AG04450 (cell line): ENCODE measurements around the gene PTGER1. TPM values are rescaled to one million over a fixed set of nuclear protein-coding genes. Genes with fewer than 3 reads are reported as not detected.

ENCODE experiments used
- CTCF ChIA-PET: fragments of 300-600, 350-600 bp; formaldehyde crosslinking; extraction: SDS; loops from one replicate; lab custom pipeline; 2022; ENCODE audit warnings: antibody characterized with exemption, inconsistent platforms; lab: Charles Lee
- POLR2A ChIA-PET: fragments of 350-600 bp; formaldehyde crosslinking; extraction: SDS; loops from one replicate; lab custom pipeline; 2021; ENCODE audit warnings: antibody characterized with exemption, inconsistent platforms; lab: Yijun Ruan, JAX
- DNase-seq: peaks from one replicate; pipeline ENCODE4 v3.0.0-alpha.2; 2011; ENCODE audit warnings: low read depth, low spot score
- H3K27ac ChIP-seq: one replicate; pipeline ENCODE4 v1.5.1; 2012; ENCODE audit warnings: low read depth, low read length, control low read depth
- H3K27me3 ChIP-seq: one replicate; pipeline ENCODE4 v1.6.0; 2012; ENCODE audit warnings: low read length; ENCODE audit not compliant: control insufficient read depth, insufficient read depth
- H3K4me3 ChIP-seq: 2 replicates; pipeline ENCODE4 v1.5.1; 2011; ENCODE audit warnings: mild to moderate bottlenecking, low read depth, low read length, control low read depth
- H3K9me3 ChIP-seq: 2 replicates; pipeline ENCODE4 v1.5.1; 2012; ENCODE audit warnings: low read length; ENCODE audit not compliant: control insufficient read depth, insufficient read depth
- polyA plus RNA-seq: library from polyadenylated mRNA; depleted of rRNA; stranded (reverse); fragments of >200 nt; gene quantifications from 2 replicates; pipeline ENCODE4 v1.2.3, GENCODE V29; 2011
- TF ChIP-seq, protein P1 (sequence below): IDR thresholded peaks from 2 replicates; pipeline ENCODE4 v1.5.1; 2011; ENCODE audit warnings: low read depth, low read length, control low read depth, inconsistent platforms

Gene PTGER1
- polyA plus RNA-seq, 1 experiment, result 0.72 TPM

DNA sequence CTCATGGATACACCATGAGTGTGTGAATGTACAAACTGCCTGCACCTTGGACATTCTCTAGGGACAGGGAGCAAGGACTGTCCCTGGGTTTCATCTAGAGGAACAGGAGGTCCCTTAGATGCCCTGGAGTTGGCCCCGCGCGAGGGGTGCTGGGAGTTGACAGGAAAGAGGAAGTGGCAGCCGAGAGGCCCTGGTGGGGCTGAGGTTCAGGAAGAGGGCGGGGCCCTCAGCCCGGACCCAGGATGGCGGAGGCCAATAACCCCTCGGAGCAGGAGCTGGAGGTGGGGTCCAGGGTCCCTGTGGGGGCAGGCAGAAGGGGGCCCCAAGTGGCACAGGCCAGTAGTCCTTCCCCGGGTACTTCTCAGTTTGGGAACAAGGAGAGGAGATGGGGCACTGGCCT, 35.1 kb downstream of the PTGER1 start:
- ChIA-PET POLR2A (no interaction called here), CTCF (no interaction called here)
- DNase-seq, result no peak
- Histone ChIP-seq H3K27ac (no peak overlapping the region), H3K9me3 (no peaks in the 10 kb centered on the region; the same call in 1 of the 2 replicates), H3K4me3 (no peak overlapping the region), H3K27me3 (no peaks in the 10 kb centered on the region)
- TF ChIP-seq, protein P1, sequence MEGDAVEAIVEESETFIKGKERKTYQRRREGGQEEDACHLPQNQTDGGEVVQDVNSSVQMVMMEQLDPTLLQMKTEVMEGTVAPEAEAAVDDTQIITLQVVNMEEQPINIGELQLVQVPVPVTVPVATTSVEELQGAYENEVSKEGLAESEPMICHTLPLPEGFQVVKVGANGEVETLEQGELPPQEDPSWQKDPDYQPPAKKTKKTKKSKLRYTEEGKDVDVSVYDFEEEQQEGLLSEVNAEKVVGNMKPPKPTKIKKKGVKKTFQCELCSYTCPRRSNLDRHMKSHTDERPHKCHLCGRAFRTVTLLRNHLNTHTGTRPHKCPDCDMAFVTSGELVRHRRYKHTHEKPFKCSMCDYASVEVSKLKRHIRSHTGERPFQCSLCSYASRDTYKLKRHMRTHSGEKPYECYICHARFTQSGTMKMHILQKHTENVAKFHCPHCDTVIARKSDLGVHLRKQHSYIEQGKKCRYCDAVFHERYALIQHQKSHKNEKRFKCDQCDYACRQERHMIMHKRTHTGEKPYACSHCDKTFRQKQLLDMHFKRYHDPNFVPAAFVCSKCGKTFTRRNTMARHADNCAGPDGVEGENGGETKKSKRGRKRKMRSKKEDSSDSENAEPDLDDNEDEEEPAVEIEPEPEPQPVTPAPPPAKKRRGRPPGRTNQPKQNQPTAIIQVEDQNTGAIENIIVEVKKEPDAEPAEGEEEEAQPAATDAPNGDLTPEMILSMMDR, result no peak

DNA sequence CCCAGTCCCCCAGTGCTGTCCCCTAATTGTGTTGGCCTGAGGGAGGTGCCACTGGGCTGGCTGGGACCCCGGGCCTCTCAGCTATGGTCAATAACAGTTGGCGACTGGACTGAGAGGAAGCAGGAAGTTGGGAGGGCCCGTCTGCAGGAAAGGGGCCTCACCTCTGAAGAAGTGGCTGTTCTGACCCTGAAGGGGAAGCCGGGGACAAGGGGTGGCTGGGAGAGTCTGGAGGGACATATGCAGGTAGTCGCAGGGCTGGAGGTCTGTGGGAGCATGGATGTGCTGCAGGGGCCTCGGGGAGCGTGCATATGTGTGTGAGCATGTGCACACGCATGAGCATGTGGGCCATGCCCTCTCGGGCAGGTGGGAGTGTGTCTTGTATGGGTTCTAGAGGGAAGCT, 36.1 kb downstream of the PTGER1 start:
- ChIA-PET CTCF (interaction anchor here (0.5 to 0.6 kb wide), 2 partner anchors 41 to 48 kb away, joined by 3 to 6 read pairs; no protein-coding TSS in a partner anchor), POLR2A (no interaction called here)
- Histone ChIP-seq H3K27ac (no peak overlapping the region), H3K4me3 (no peak overlapping the region), H3K27me3 (no peaks in the 10 kb centered on the region), H3K9me3 (no peaks in the 10 kb centered on the region; the same call in 1 of the 2 replicates)
- TF ChIP-seq, protein P1, result no peak
- DNase-seq, result no peak

DNA sequence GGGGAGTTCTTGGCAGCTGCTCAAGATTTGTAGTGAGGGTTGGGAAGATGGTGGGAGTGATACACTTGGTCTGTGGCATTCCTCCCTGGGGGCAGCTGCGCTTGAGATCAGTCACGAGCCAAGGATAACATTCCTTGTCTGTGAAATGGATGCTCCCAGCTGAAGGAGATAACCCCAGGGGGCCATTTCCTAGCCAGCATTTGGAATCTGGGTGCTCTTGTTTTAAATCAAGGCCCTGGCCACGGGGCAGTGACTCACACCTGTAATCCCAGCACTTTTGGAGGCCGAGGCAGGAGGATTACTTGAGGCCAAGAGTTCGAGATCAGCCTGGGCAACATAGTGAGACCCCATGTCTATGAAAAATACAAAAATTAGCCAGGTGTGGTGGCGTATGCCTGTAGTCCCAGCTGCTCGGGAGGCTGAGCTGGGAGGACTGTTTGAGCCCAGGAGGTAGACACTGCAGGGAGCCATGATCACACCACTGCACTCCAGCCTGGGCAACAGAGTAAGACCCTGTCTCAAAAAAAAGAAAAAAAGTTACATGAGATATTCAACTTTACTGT, 37.5 kb downstream of the PTGER1 start:
- Histone ChIP-seq H3K27me3 (no peaks in the 10 kb centered on the region), H3K9me3 (no peaks in the 10 kb centered on the region; the same call in 1 of the 2 replicates), H3K4me3 (no peak overlapping the region), H3K27ac (no peak overlapping the region)
- DNase-seq, result no peak
- TF ChIP-seq, protein P1, result no peak
- ChIA-PET CTCF (interaction anchor here (0.5 kb wide), 1 partner anchor 47 kb away, joined by 5 read pairs; no protein-coding TSS in a partner anchor), POLR2A (no interaction called here)

DNA sequence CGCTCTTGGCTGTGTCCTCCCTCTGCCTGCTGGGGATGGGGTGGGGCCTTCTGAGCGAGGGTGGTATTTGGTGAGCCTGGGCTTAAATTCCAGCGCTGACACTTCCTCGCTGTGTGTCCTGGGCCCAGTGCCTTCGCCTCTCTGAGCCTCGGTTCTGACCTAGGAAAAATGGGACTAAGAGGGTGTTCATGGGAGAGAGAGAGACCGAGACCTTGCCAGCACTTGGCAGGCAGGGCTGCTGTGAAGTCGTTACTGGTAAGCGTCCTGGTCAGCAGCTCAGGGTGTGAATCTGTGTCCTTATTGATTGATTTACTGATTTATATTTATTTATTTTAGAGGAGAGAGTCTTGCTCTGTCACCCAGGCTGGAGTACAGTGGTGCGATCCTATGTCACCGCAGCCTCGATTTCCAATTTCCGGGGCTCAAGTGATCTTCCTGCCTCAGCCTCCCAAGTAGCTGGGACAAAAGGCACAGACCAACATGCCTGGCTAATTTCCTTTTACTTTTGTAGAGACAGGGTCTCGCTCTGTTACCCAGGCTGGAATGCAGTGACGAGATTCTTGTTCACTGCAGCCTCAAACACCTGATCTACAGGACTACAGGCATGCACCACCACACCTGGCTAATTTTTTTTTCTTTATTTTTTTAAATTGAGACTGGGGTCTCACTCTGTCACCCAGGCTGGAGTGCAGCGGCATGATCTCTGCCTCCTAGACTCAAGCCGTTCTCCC, 39.7 kb downstream of the PTGER1 start:
- Histone ChIP-seq H3K9me3 (no peaks in the 10 kb centered on the region; the same call in 1 of the 2 replicates), H3K27me3 (no peaks in the 10 kb centered on the region), H3K27ac (no peak overlapping the region), H3K4me3 (no peak overlapping the region)
- ChIA-PET CTCF (no interaction called here), POLR2A (no interaction called here)
- no peak for DNase-seq
- TF ChIP-seq, protein P1, result no peak
